Measurements from ENCODE around the gene NCAM1.

NCAM1 gene

DNA sequence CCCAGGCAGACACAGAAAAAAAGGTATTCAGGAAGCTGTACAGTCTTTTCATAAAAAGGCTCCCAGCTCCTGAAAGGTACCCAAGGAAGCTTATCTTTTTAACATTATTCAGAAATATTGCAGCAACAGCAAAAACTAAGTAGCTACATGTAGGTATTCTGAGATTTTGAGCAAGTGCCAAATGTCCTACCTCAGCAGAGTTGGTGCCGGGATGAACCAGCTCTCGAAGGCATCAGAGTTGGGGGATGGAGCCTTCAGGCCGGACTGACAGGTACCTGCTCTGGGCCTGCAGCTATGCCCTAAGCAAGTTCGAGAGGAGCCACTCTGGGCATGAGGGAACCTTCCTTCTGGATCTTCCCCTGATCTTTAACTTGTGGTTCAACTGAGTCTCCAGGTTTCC is 276.0 kb downstream of the NCAM1 start:
- no peak overlapping the region for H4K8ac ChIP-seq (ENCODE audit: low read depth, low read length)
- no peak overlapping the region for H4K91ac ChIP-seq (ENCODE audit: low read depth, low read length, poor library complexity)
- H3K27me3 ChIP-seq (ENCODE audit: control insufficient read depth in 3 of 3, insufficient read depth in 3 of 3, low read depth in 1 of 3, low read length in 3 of 3) = peaks cover 0 to 3% (median 0%) of the 10 kb centered on the region in 3 experiments
- peaks cover 0 to 8% of the 10 kb centered on the region in 2 donors for H3K36me3 ChIP-seq (replicated peaks in 1 of 2; ENCODE audit: control insufficient read depth in 2 of 2, insufficient read depth in 2 of 2, low read length in 2 of 2)
- no peak overlapping the region for H2AFZ ChIP-seq (ENCODE audit: low read length)
- no peak overlapping the region for H2AK5ac ChIP-seq (ENCODE audit: low read depth, low read length)
- no CpG with 5 or more reads among the region's 4 CpGs for WGBS, 2 donors (ENCODE audit: extremely low coverage in 2 of 2, insufficient read length in 2 of 2, insufficient replicate concordance in 1 of 2)
- no peaks in the 10 kb centered on the region for H3K9me3 ChIP-seq (replicated peaks in 1 of 2; ENCODE audit: control insufficient read depth in 2 of 2, insufficient read depth in 1 of 2, low read depth in 1 of 2, low read length in 2 of 2)
- H3K4me2 ChIP-seq (ENCODE audit: insufficient read depth, low read length, poor library complexity, severe bottlenecking) = no peak overlapping the region
- H3K4me1 ChIP-seq (ENCODE audit: control insufficient read depth in 2 of 2, insufficient read depth in 1 of 2, low read depth in 1 of 2, low read length in 2 of 2) = peaks cover 0 to 9% of the 10 kb centered on the region in 2 donors
- no peak overlapping the region for H2BK5ac ChIP-seq (ENCODE audit: low read length)
- H3K27ac ChIP-seq (replicated peaks; ENCODE audit: low read length) = no peak overlapping the region
- no peak overlapping the region for H3K9ac ChIP-seq (ENCODE audit: low read depth, low read length, poor library complexity)
- H2BK120ac ChIP-seq (ENCODE audit: low read depth, low read length) = no peak overlapping the region
- H2BK12ac ChIP-seq (ENCODE audit: low read length) = no peak overlapping the region
- no peak overlapping the region for H2BK15ac ChIP-seq (ENCODE audit: low read length)
- no peak overlapping the region for H3K18ac ChIP-seq (ENCODE audit: low read length)
- no peak overlapping the region for H3K14ac ChIP-seq (ENCODE audit: low read length)
- no peak overlapping the region for H3K23ac ChIP-seq (ENCODE audit: low read depth, low read length, poor library complexity)
- no peak overlapping the region for H3K4me3 ChIP-seq (ENCODE audit: low read length in 2 of 2)
- H3K79me1 ChIP-seq (ENCODE audit: low read depth, low read length) = no peaks in the 10 kb centered on the region
- no peak overlapping the region for H3K4ac ChIP-seq (ENCODE audit: low read length)
- no peak for DNase-seq (ENCODE audit: low spot score)

DNA sequence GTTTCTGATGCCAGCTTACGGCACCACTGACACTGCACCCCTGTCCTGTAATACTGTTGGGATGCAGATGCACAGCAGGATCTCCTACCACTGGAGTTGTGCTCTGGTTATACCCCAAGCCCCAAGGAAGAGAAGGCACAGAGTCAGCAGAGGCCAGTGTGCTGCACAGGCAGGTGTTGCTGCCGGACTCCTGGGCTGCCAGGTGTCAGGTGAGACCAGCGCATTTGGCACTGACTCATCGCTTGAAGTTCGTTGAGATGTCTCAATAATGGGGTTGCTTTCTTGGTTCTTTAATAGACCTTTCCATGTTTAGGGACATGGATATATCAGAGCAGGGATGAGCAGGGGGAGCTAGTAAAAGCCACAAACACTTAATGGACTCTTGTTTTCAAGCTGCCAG is 277.5 kb downstream of the NCAM1 start:
- Histone ChIP-seq H3K36me3 (replicated peaks in 1 of 2; ENCODE audit: control insufficient read depth in 2 of 2, insufficient read depth in 2 of 2, low read length in 2 of 2) (peaks cover 0 to 4% of the 10 kb centered on the region in 2 donors), H3K4ac (ENCODE audit: low read length) (no peak overlapping the region), H3K4me2 (ENCODE audit: insufficient read depth, low read length, poor library complexity, severe bottlenecking) (no peak overlapping the region), H4K8ac (ENCODE audit: low read depth, low read length) (no peak overlapping the region), H3K23ac (ENCODE audit: low read depth, low read length, poor library complexity) (peak overlapping the region; percentile 76), H4K91ac (ENCODE audit: low read depth, low read length, poor library complexity) (no peak overlapping the region), H3K79me1 (ENCODE audit: low read depth, low read length) (no peaks in the 10 kb centered on the region), H2AK5ac (ENCODE audit: low read depth, low read length) (peak overlapping the region; percentile 17), H3K18ac (ENCODE audit: low read length) (peak overlapping the region; percentile 25), H2AFZ (ENCODE audit: low read length) (no peak overlapping the region), H3K9ac (ENCODE audit: low read depth, low read length, poor library complexity) (no peak overlapping the region), H2BK120ac (ENCODE audit: low read depth, low read length) (no peak overlapping the region), H2BK12ac (ENCODE audit: low read length) (no peak overlapping the region), H3K27ac (replicated peaks; ENCODE audit: low read length) (no peak overlapping the region), H3K27me3 (ENCODE audit: control insufficient read depth in 3 of 3, insufficient read depth in 3 of 3, low read depth in 1 of 3, low read length in 3 of 3) (peaks cover 0 to 2% (median 0%) of the 10 kb centered on the region in 3 experiments), H2BK15ac (ENCODE audit: low read length) (no peak overlapping the region), H2BK5ac (ENCODE audit: low read length) (no peak overlapping the region), H3K14ac (ENCODE audit: low read length) (no peak overlapping the region), H3K9me3 (replicated peaks in 1 of 2; ENCODE audit: control insufficient read depth in 2 of 2, insufficient read depth in 1 of 2, low read depth in 1 of 2, low read length in 2 of 2) (no peaks in the 10 kb centered on the region), H3K4me1 (ENCODE audit: control insufficient read depth in 2 of 2, insufficient read depth in 1 of 2, low read depth in 1 of 2, low read length in 2 of 2) (peaks cover 12 to 19% of the 10 kb centered on the region in 2 donors), H3K4me3 (ENCODE audit: low read length in 2 of 2) (no peak overlapping the region)
- no CpG with 5 or more reads among the region's 5 CpGs for WGBS, 2 donors (ENCODE audit: extremely low coverage in 2 of 2, insufficient read length in 2 of 2, insufficient replicate concordance in 1 of 2)
- DNase-seq (ENCODE audit: low spot score) = no peak

DNA sequence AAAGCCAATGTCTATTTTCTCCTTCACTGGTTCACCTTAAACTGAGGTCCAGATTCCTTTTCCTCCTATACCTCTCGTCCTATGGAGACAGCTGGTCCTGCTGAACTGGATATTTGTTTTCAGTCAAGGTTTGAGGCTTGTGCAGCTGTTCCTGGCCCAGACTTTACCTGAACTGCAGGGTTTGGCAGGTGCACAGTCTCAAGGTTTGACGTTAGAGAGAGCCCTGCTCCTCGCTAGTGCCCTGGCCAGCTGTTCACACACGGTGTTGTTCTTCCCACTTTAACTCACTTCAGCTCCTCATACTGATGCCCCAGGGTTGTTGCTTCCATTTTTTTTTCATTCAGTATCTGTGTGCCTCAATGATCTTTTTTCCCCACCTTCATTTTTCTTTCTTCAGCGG is 279.2 kb downstream of the NCAM1 start:
- H3K27me3 ChIP-seq (ENCODE audit: control insufficient read depth in 3 of 3, insufficient read depth in 3 of 3, low read depth in 1 of 3, low read length in 3 of 3) = no peaks in the 10 kb centered on the region
- H3K18ac ChIP-seq (ENCODE audit: low read length) = no peak overlapping the region
- H3K4me1 ChIP-seq (ENCODE audit: control insufficient read depth in 2 of 2, insufficient read depth in 1 of 2, low read depth in 1 of 2, low read length in 2 of 2) = peaks cover 12 to 24% of the 10 kb centered on the region in 2 donors
- no peak overlapping the region for H3K4ac ChIP-seq (ENCODE audit: low read length)
- H3K36me3 ChIP-seq (replicated peaks in 1 of 2; ENCODE audit: control insufficient read depth in 2 of 2, insufficient read depth in 2 of 2, low read length in 2 of 2) = peaks cover 0 to 3% of the 10 kb centered on the region in 2 donors
- no peak overlapping the region for H3K14ac ChIP-seq (ENCODE audit: low read length)
- H3K9me3 ChIP-seq (replicated peaks in 1 of 2; ENCODE audit: control insufficient read depth in 2 of 2, insufficient read depth in 1 of 2, low read depth in 1 of 2, low read length in 2 of 2) = no peaks in the 10 kb centered on the region
- H2BK15ac ChIP-seq (ENCODE audit: low read length) = no peak overlapping the region
- no peak overlapping the region for H3K23ac ChIP-seq (ENCODE audit: low read depth, low read length, poor library complexity)
- H4K91ac ChIP-seq (ENCODE audit: low read depth, low read length, poor library complexity) = peak overlapping the region; percentile 65
- H2AFZ ChIP-seq (ENCODE audit: low read length) = no peak overlapping the region
- no peak overlapping the region for H2BK12ac ChIP-seq (ENCODE audit: low read length)
- no peak overlapping the region for H3K4me2 ChIP-seq (ENCODE audit: insufficient read depth, low read length, poor library complexity, severe bottlenecking)
- H3K4me3 ChIP-seq (ENCODE audit: low read length in 2 of 2) = no peak overlapping the region
- no peaks in the 10 kb centered on the region for H3K79me1 ChIP-seq (ENCODE audit: low read depth, low read length)
- H3K27ac ChIP-seq (replicated peaks; ENCODE audit: low read length) = no peak overlapping the region
- H3K9ac ChIP-seq (ENCODE audit: low read depth, low read length, poor library complexity) = peak overlapping the region; percentile 36
- H2BK120ac ChIP-seq (ENCODE audit: low read depth, low read length) = no peak overlapping the region
- WGBS, 2 donors (ENCODE audit: extremely low coverage in 2 of 2, insufficient read length in 2 of 2, insufficient replicate concordance in 1 of 2) = no CpG with 5 or more reads among the region's 5 CpGs
- no peak for DNase-seq (ENCODE audit: low spot score)
- H2BK5ac ChIP-seq (ENCODE audit: low read length) = no peak overlapping the region
- H4K8ac ChIP-seq (ENCODE audit: low read depth, low read length) = no peak overlapping the region
- H2AK5ac ChIP-seq (ENCODE audit: low read depth, low read length) = no peak overlapping the region

DNA sequence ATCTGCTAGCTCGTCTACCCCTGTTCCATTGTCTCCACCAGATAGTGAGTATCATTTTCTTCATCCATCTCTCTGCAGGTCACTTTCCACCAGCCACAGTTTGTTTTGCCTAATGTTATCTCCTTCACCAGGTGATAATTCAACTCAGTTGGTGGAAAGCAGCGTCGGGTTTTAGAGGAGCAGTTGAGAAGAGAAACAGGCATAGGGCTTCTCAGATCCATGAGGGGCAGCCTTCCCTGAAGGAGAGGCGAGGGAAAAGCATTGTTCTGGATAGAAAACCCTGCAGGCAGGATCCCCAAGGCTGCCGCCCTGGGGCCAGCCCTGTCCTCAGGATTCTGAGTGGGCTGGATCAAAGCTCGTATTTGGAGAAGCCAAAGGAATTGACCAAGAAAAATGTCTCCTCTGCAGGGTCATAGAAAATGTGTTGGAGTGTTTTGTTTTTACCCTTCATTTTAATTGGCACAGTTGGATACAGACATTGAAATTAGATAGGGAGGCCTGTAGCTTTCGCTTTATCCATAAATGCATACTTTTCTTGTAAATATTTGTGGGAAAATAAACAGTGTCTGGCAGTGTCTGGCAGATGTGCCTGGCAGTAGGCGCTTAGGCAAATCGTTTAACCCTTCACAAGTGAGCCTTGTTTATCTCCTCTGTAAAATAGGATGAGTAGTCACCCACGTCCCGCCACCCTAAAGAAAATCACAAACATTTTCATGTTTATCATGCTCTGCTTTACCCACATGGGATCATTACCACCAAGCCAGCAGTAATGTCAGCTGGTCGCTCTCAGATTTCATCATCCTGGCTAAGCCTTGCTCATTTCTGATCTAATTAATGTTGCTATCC is 279.8 kb downstream of the NCAM1 start:
- Histone ChIP-seq H3K4ac (ENCODE audit: low read length) (no peak overlapping the region), H3K27me3 (ENCODE audit: control insufficient read depth in 3 of 3, insufficient read depth in 3 of 3, low read depth in 1 of 3, low read length in 3 of 3) (no peaks in the 10 kb centered on the region), H3K36me3 (replicated peaks in 1 of 2; ENCODE audit: control insufficient read depth in 2 of 2, insufficient read depth in 2 of 2, low read length in 2 of 2) (peaks cover 0 to 3% of the 10 kb centered on the region in 2 donors), H4K8ac (ENCODE audit: low read depth, low read length) (no peak overlapping the region), H3K4me3 (ENCODE audit: low read length in 2 of 2) (no peak overlapping the region), H3K14ac (ENCODE audit: low read length) (no peak overlapping the region), H2BK5ac (ENCODE audit: low read length) (no peak overlapping the region), H3K9ac (ENCODE audit: low read depth, low read length, poor library complexity) (no peak overlapping the region), H3K4me2 (ENCODE audit: insufficient read depth, low read length, poor library complexity, severe bottlenecking) (no peak overlapping the region), H3K79me1 (ENCODE audit: low read depth, low read length) (no peaks in the 10 kb centered on the region), H4K91ac (ENCODE audit: low read depth, low read length, poor library complexity) (no peak overlapping the region), H2BK15ac (ENCODE audit: low read length) (no peak overlapping the region), H2BK120ac (ENCODE audit: low read depth, low read length) (no peak overlapping the region), H3K23ac (ENCODE audit: low read depth, low read length, poor library complexity) (no peak overlapping the region), H3K9me3 (replicated peaks in 1 of 2; ENCODE audit: control insufficient read depth in 2 of 2, insufficient read depth in 1 of 2, low read depth in 1 of 2, low read length in 2 of 2) (no peaks in the 10 kb centered on the region), H3K4me1 (ENCODE audit: control insufficient read depth in 2 of 2, insufficient read depth in 1 of 2, low read depth in 1 of 2, low read length in 2 of 2) (peaks cover 12 to 24% of the 10 kb centered on the region in 2 donors), H2AK5ac (ENCODE audit: low read depth, low read length) (no peak overlapping the region), H2AFZ (ENCODE audit: low read length) (no peak overlapping the region), H2BK12ac (ENCODE audit: low read length) (no peak overlapping the region), H3K27ac (replicated peaks; ENCODE audit: low read length) (no peak overlapping the region), H3K18ac (ENCODE audit: low read length) (no peak overlapping the region)
- WGBS, 2 donors (ENCODE audit: extremely low coverage in 2 of 2, insufficient read length in 2 of 2, insufficient replicate concordance in 1 of 2) = no CpG with 5 or more reads among the region's 12 CpGs
- DNase-seq (ENCODE audit: low spot score) = no peak

Data from neuronal stem cell (in vitro differentiated cells).